Smooth muscle cell (in vitro differentiated cells): ENCODE measurements around the gene TTC28. TPM values are rescaled to one million over a fixed set of nuclear protein-coding genes. Genes with fewer than 3 reads are reported as not detected.

ENCODE experiments used
- DNase-seq: peaks from one replicate; lab custom pipeline; 2025; ENCODE audit not compliant: unreplicated experiment; lab: John Stamatoyannopoulos, UW
- H2AFZ ChIP-seq: fragments of 200-600 bp; sonication (generic); 2 replicates; pipeline ENCODE4 v1.6.0; 2016; ENCODE audit warnings: antibody characterized with exemption, low read depth, mild to moderate bottlenecking
- H3F3A ChIP-seq: fragments of 200-600 bp; sonication (generic); 2 replicates; pipeline ENCODE4 v1.6.0; 2017; ENCODE audit warnings: antibody characterized with exemption, low read depth
- H3K27ac ChIP-seq: fragments of 200-600 bp; sonication (generic); 2 replicates; pipeline ENCODE4 v1.5.1; 2016; ENCODE audit warnings: low read depth, mild to moderate bottlenecking
- H3K27me3 ChIP-seq: fragments of 200-600 bp; sonication (generic); 2 replicates; pipeline ENCODE4 v1.6.1; 2016; ENCODE audit warnings: low read depth, mild to moderate bottlenecking
- H3K36me3 ChIP-seq: fragments of 200-600 bp; sonication (generic); 2 replicates; pipeline ENCODE4 v1.5.1; 2016; ENCODE audit warnings: low read depth
- H3K4me1 ChIP-seq: fragments of 200-600 bp; sonication (generic); 2 replicates; pipeline ENCODE4 v1.5.1; 2016; ENCODE audit warnings: low read depth
- H3K4me2 ChIP-seq: fragments of 200-600 bp; sonication (generic); 2 replicates; pipeline ENCODE4 v1.6.0; 2016; ENCODE audit warnings: mild to moderate bottlenecking
- H3K4me3 ChIP-seq: fragments of 200-600 bp; sonication (generic); 2 replicates; pipeline ENCODE4 v1.5.1; 2016; ENCODE audit warnings: mild to moderate bottlenecking
- H3K79me2 ChIP-seq: fragments of 200-600 bp; sonication (generic); 2 replicates; pipeline ENCODE4 v1.6.0; 2016; ENCODE audit warnings: low read depth, mild to moderate bottlenecking
- H3K9ac ChIP-seq: fragments of 200-600 bp; sonication (generic); 2 replicates; pipeline ENCODE4 v1.6.0; 2016; ENCODE audit warnings: low read depth
- H3K9me3 ChIP-seq: fragments of 200-600 bp; sonication (generic); replicated peaks from 2 replicates; pipeline ENCODE4 v1.5.1; 2016; ENCODE audit warnings: low read depth
- H4K20me1 ChIP-seq: fragments of 200-600 bp; sonication (generic); 2 replicates; pipeline ENCODE4 v1.6.0; 2016; ENCODE audit warnings: low read depth
- WGBS: methylation state at CpG from one replicate; pipeline ENCODE4 v1.1.7; 2016; ENCODE audit warnings: low lambda C conversion rate; 5-methylcytosine and 5-hydroxymethylcytosine counted together
- polyA plus RNA-seq: library from polyadenylated mRNA; unstranded; fragments of >200 nt; fragmentation: Nextera tagmentation; extraction: Ambion mirVana; gene quantifications from 2 replicates; pipeline ENCODE4 v1.2.1, GENCODE V29; 2016
- total RNA-seq: library from RNA; depleted of rRNA; stranded (reverse); fragments of >200 nt; gene quantifications from 2 replicates; pipeline ENCODE4 v1.2.3, GENCODE V29; 2014
- TF ChIP-seq, protein P1 (sequence below): fragments of 200-600 bp; sonication (generic); IDR thresholded peaks from 2 replicates; pipeline ENCODE4 v1.5.1; 2017; ENCODE audit warnings: borderline replicate concordance, mild to moderate bottlenecking, antibody characterized with exemption; ENCODE audit not compliant: insufficient read depth, poor library complexity, severe bottlenecking

Gene TTC28
- total and polyA plus RNA-seq, 2 experiments from 2014 or later, result 6.3 to 17.9 TPM

DNA sequence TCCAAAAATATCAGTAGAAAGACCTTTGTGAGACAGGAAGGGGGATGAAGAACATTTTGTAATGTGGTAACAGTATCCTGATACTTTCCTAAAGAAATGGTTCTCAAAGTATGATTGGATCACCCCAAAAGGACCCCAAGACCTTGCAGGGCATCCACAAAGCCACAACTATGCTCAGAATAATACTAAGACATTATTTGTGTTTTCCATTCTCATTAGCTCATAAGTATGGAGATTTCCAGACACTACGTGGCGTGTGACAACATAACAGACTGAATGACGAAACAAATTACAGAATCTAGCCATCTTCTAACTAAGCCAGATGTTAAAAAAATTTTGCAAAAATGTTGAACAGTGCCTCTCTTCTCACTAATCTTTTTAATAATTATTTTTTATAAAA lies 37.0 kb upstream of the TTC28 start:
- Histone ChIP-seq H3K4me1 (peaks cover 3% of the 10 kb centered on the region), H3K27me3 (no peaks in the 10 kb centered on the region), H3K4me2 (no peak overlapping the region), H2AFZ (no peak overlapping the region), H4K20me1 (no peaks in the 10 kb centered on the region), H3K9ac (no peak overlapping the region), H3K9me3 (no peaks in the 10 kb centered on the region), H3F3A (peaks cover 11% of the 10 kb centered on the region), H3K27ac (no peak overlapping the region), H3K36me3 (no peaks in the 10 kb centered on the region), H3K79me2 (no peaks in the 10 kb centered on the region), H3K4me3 (no peak overlapping the region)
- WGBS, result 90% methylated on average over 3 of the region's 3 CpGs
- TF ChIP-seq, protein P1, sequence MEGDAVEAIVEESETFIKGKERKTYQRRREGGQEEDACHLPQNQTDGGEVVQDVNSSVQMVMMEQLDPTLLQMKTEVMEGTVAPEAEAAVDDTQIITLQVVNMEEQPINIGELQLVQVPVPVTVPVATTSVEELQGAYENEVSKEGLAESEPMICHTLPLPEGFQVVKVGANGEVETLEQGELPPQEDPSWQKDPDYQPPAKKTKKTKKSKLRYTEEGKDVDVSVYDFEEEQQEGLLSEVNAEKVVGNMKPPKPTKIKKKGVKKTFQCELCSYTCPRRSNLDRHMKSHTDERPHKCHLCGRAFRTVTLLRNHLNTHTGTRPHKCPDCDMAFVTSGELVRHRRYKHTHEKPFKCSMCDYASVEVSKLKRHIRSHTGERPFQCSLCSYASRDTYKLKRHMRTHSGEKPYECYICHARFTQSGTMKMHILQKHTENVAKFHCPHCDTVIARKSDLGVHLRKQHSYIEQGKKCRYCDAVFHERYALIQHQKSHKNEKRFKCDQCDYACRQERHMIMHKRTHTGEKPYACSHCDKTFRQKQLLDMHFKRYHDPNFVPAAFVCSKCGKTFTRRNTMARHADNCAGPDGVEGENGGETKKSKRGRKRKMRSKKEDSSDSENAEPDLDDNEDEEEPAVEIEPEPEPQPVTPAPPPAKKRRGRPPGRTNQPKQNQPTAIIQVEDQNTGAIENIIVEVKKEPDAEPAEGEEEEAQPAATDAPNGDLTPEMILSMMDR, result no peak
- DNase-seq, result no peak

DNA sequence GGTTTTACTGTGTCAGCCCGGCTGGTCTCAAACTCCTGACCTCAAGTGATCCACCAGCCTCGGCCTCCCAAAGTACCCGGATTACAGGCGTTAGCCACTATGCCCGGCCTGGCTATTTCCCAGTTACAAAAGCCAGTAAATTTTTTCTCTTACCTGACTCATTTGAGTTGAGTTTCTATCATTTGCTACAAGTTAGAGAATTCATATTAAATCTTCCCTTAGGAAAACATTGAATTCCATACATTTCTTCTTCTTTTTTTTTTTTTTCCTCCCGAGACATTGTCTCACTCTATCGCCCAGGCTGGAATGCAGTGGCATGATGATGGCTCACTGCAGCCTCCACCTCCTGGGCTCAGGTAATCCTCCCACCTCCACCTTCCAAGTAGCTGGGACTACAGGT lies 36.0 kb upstream of the TTC28 start:
- 54% methylated on average over 7 of the region's 7 CpGs for WGBS
- peaks cover 16% of the 10 kb centered on the region for H3F3A ChIP-seq

DNA sequence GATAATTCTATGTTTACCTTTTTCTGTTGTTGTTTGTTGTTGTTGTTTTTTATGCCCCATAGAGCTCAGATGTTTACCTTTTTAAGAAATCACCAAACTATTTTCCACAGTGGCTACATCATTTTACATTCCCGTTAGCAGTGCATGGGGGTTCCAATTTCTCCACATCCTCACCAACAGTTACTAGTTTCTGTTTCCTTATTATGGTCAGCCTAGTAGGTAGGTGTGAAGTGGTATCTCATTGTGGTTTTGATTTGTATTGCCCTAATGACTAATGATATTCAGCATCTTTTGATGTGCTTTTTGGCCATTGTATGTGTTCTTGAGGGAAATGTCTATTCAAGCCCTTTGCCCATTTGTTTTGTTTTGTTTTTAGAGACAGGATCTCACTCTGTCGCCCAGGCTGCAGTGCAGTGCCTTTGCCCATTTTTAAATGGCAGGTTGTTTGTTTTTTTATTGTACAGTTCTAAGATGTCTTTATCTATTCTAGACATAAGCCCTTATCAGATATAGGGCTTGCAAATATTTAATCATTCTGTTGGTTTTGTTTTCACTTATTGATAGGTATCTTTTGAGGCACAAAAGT lies 34.5 kb upstream of the TTC28 start:
- TF ChIP-seq, protein P1, result no peak
- Histone ChIP-seq H3K9ac (no peak overlapping the region), H2AFZ (no peak overlapping the region), H3K4me1 (peaks cover 20% of the 10 kb centered on the region), H3K27ac (no peak overlapping the region), H3K9me3 (no peaks in the 10 kb centered on the region), H3K36me3 (no peaks in the 10 kb centered on the region), H4K20me1 (no peaks in the 10 kb centered on the region), H3F3A (peaks cover 16% of the 10 kb centered on the region), H3K27me3 (no peaks in the 10 kb centered on the region), H3K79me2 (no peaks in the 10 kb centered on the region), H3K4me3 (no peak overlapping the region), H3K4me2 (no peak overlapping the region)
- 97% methylated on average over 2 of the region's 2 CpGs for WGBS
- DNase-seq, result no peak

More for the DNA sequence above, 36.0 kb upstream of the TTC28 start:
- no peaks in the 10 kb centered on the region for H4K20me1 ChIP-seq
- H2AFZ ChIP-seq, result no peak overlapping the region
- H3K27me3 ChIP-seq, result no peaks in the 10 kb centered on the region
- no peak overlapping the region for H3K4me3 ChIP-seq
- no peak overlapping the region for H3K27ac ChIP-seq
- TF ChIP-seq, protein P1, result no peak
- H3K4me1 ChIP-seq, result peaks cover 13% of the 10 kb centered on the region
- no peak overlapping the region for H3K4me2 ChIP-seq
- no peak for DNase-seq
- no peaks in the 10 kb centered on the region for H3K9me3 ChIP-seq
- H3K79me2 ChIP-seq, result no peaks in the 10 kb centered on the region
- H3K9ac ChIP-seq, result no peak overlapping the region
- H3K36me3 ChIP-seq, result no peaks in the 10 kb centered on the region
